Vagina (tissue), 2 donors: ENCODE measurements around the gene NFIA. TPM values are rescaled to one million over a fixed set of nuclear protein-coding genes. Genes with fewer than 3 reads are reported as not detected.

Experiments
- DNase-seq, 2 donors: peaks; one replicate each; pipeline ENCODE4 v3.0.0-alpha.2; 2017; ENCODE audit errors: extremely low spot score in 2 of 2
- H3K27ac ChIP-seq: fragments of 200-600 bp; sonication (generic); one replicate; pipeline ENCODE4 v1.5.1; 2019
- H3K27me3 ChIP-seq: fragments of 200-600 bp; sonication (generic); one replicate; pipeline ENCODE4 v1.5.1; 2019
- H3K36me3 ChIP-seq, 2 donors: fragments of 200-600 bp; sonication (generic); one replicate each; pipeline ENCODE4 v1.5.1; 2017 to 2019
- H3K4me1 ChIP-seq: fragments of 200-600 bp; sonication (generic); one replicate; pipeline ENCODE4 v1.5.1; 2019
- H3K4me3 ChIP-seq, 2 donors: fragments of 200-600 bp; sonication (generic); 1 replicate in 1 of 2; 2 replicates in 1 of 2; pipeline ENCODE4 v1.5.1; 2016 to 2019
- H3K9me3 ChIP-seq: fragments of 200-600 bp; sonication (generic); one replicate; pipeline ENCODE4 v1.5.1; 2019
- CTCF ChIP-seq, 3 experiments: fragments of 450-650 bp in 2 of 3; fragments of 200-600 bp in 1 of 3; sonication (generic) in 1 of 3; IDR thresholded peaks; one replicate each; pipeline ENCODE4 v1.5.1; 2017 to 2019; ENCODE audit warnings: antibody characterized with exemption in 3 of 3, mild to moderate bottlenecking in 2 of 3, moderate library complexity in 2 of 3
- POLR2A ChIP-seq, 2 donors: fragments of 450-650 bp; IDR thresholded peaks; one replicate each; pipeline ENCODE4 v1.6.1; 2017; ENCODE audit warnings: antibody characterized with exemption in 2 of 2, mild to moderate bottlenecking in 2 of 2, moderate library complexity in 2 of 2
- POLR2AphosphoS5 ChIP-seq, 2 donors: sonication (generic); formaldehyde crosslinking; IDR thresholded peaks; one replicate each; pipeline ENCODE4 v1.9.0; 2017; ENCODE audit warnings: antibody characterized with exemption in 2 of 2, mild to moderate bottlenecking in 2 of 2, low read depth in 1 of 2; ENCODE audit not compliant: insufficient read depth in 1 of 2
- intact Hi-C: fragments of 100-400 bp; cut with DNase I; formaldehyde crosslinking; loops from one replicate; pipeline ENCODE4 v1.15.1; 2023
- total RNA-seq: library from RNA; depleted of rRNA; stranded (reverse); fragments of >200 nt; gene quantifications from one replicate; pipeline ENCODE4 v1.2.3, GENCODE V29; 2016

Gene NFIA
- total RNA-seq, 1 donor from 2014 or later, result 59.2 TPM

- H3K27me3 ChIP-seq, result no peaks in the 10 kb centered on the region
- H3K4me1 ChIP-seq, result peaks cover 10% of the 10 kb centered on the region
- no peak for TF ChIP-seq POLR2A (IDR thresholded peaks at IDR 0.05)
- TF ChIP-seq POLR2AphosphoS5 (IDR thresholded peaks at IDR 0.05; ENCODE audit: insufficient read depth in 1 of 2, low read depth in 1 of 2), result no peak
- no peak for TF ChIP-seq CTCF (IDR thresholded peaks at IDR 0.05)
- no peak overlapping the region for H3K27ac ChIP-seq
- DNase-seq, result no peak
- H3K4me3 ChIP-seq, result no peak overlapping the region
- H3K9me3 ChIP-seq, result no peaks in the 10 kb centered on the region
- intact Hi-C loops, result no loop called here
- no peaks in the 10 kb centered on the region for H3K36me3 ChIP-seq
Observed at GRCh38 chr1:61480273-61480935, 398.0 kb downstream of the NFIA start.

- H3K27ac ChIP-seq, result no peak overlapping the region
- peaks cover 10% of the 10 kb centered on the region for H3K4me1 ChIP-seq
- H3K27me3 ChIP-seq, result no peaks in the 10 kb centered on the region
- no peak for DNase-seq
- intact Hi-C loops, result no loop called here
- no peak overlapping the region for H3K4me3 ChIP-seq
- no peaks in the 10 kb centered on the region for H3K36me3 ChIP-seq
- TF ChIP-seq POLR2AphosphoS5 (IDR thresholded peaks at IDR 0.05; ENCODE audit: insufficient read depth in 1 of 2, low read depth in 1 of 2) (no peak), POLR2A (IDR thresholded peaks at IDR 0.05) (no peak), CTCF (IDR thresholded peaks at IDR 0.05) (no peak)
- H3K9me3 ChIP-seq, result no peaks in the 10 kb centered on the region
Observed at GRCh38 chr1:61481315-61481715, 399.0 kb downstream of the NFIA start.

GRCh38 chr1:61482170-61482734 is 399.9 kb downstream of the NFIA start:
- intact Hi-C loops, result no loop called here
- H3K36me3 ChIP-seq, result no peaks in the 10 kb centered on the region
- DNase-seq, result no peak
- no peaks in the 10 kb centered on the region for H3K9me3 ChIP-seq
- TF ChIP-seq POLR2A (IDR thresholded peaks at IDR 0.05) (no peak), CTCF (IDR thresholded peaks at IDR 0.05) (no peak), POLR2AphosphoS5 (IDR thresholded peaks at IDR 0.05; ENCODE audit: insufficient read depth in 1 of 2, low read depth in 1 of 2) (no peak)
- no peak overlapping the region for H3K4me3 ChIP-seq
- H3K27me3 ChIP-seq, result no peaks in the 10 kb centered on the region
- H3K4me1 ChIP-seq, result peaks cover 10% of the 10 kb centered on the region
- H3K27ac ChIP-seq, result no peak overlapping the region

GRCh38 chr1:61486783-61487536 is 404.6 kb downstream of the NFIA start:
- no peaks in the 10 kb centered on the region for H3K36me3 ChIP-seq
- no peak for TF ChIP-seq POLR2AphosphoS5 (IDR thresholded peaks at IDR 0.05; ENCODE audit: insufficient read depth in 1 of 2, low read depth in 1 of 2)
- TF ChIP-seq CTCF (IDR thresholded peaks at IDR 0.05), result no peak
- TF ChIP-seq POLR2A (IDR thresholded peaks at IDR 0.05), result no peak

More at GRCh38 chr1:61486783-61487536, 404.6 kb downstream of the NFIA start:
- Histone ChIP-seq H3K4me3 (no peak overlapping the region), H3K9me3 (no peaks in the 10 kb centered on the region), H3K27ac (no peak overlapping the region), H3K27me3 (no peaks in the 10 kb centered on the region), H3K4me1 (peaks cover 11% of the 10 kb centered on the region)
- DNase-seq, result no peak
- intact Hi-C loops, result no loop called here
